Thyroid gland (tissue), 4 donors: Measurements from ENCODE around the gene PLAAT2. TPM values are rescaled to one million over a fixed set of nuclear protein-coding genes. Genes with fewer than 3 reads are reported as not detected.
"Not testable (repeated sequence)": the region's sequence is repeated elsewhere in the genome, so short reads cannot be mapped to it uniquely, and the experiment has no call there.

ENCODE experiments used
- DNase-seq, 2 donors: peaks; one replicate each; pipeline ENCODE4 v3.0.0-alpha.2; 2019
- H3K27ac ChIP-seq, 3 donors: fragments of 200-600 bp; sonication (generic); 1 replicate in 2 of 3; 2 replicates in 1 of 3; pipeline ENCODE4 v1.5.1; 2016 to 2019; ENCODE audit warnings: mild to moderate bottlenecking in 1 of 3, moderate library complexity in 1 of 3
- H3K27me3 ChIP-seq: fragments of 200-600 bp; sonication (generic); one replicate; pipeline ENCODE4 v1.5.1; 2019
- H3K36me3 ChIP-seq, 2 donors: fragments of 200-600 bp; sonication (generic); one replicate each; pipeline ENCODE4 v1.5.1; 2016 to 2019
- H3K4me1 ChIP-seq, 2 donors: fragments of 200-600 bp; sonication (generic); one replicate each; pipeline ENCODE4 v1.5.1; 2017 to 2019
- H3K4me3 ChIP-seq, 3 donors: fragments of 200-600 bp; sonication (generic); replicated peaks in 1 of 3; 1 replicate in 2 of 3; 2 replicates in 1 of 3; pipeline ENCODE4 v1.5.1; 2016; ENCODE audit warnings: mild to moderate bottlenecking in 1 of 3
- H3K9me3 ChIP-seq: fragments of 200-600 bp; sonication (generic); one replicate; pipeline ENCODE4 v1.5.1; 2017
- POLR2A ChIP-seq, 2 donors: fragments of 450-650 bp; IDR thresholded peaks; one replicate each; pipeline ENCODE4 v1.6.1; 2017; ENCODE audit warnings: antibody characterized with exemption in 2 of 2, mild to moderate bottlenecking in 2 of 2, moderate library complexity in 1 of 2
- WGBS, 2 donors: methylation state at CpG; one replicate each; pipeline ENCODE4 v1.1.5; 2017; 5-methylcytosine and 5-hydroxymethylcytosine counted together
- intact Hi-C: fragments of 100-400 bp; cut with DNase I; formaldehyde crosslinking; loops from one replicate; pipeline ENCODE4 v1.15.1; 2023
- total RNA-seq, 4 donors: library from RNA; depleted of rRNA; stranded (reverse); fragments of >200 nt; gene quantifications; one replicate each; pipeline ENCODE4 v1.2.3, GENCODE V29; 2016
- TF ChIP-seq, protein P1 (sequence below), 6 experiments: fragments of 200-600 bp in 3 of 6; fragments of 450-650 bp in 3 of 6; sonication (generic) in 3 of 6; IDR thresholded peaks; one replicate each; pipeline ENCODE4 v1.5.1; 2016 to 2019; ENCODE audit warnings: antibody characterized with exemption in 6 of 6, mild to moderate bottlenecking in 2 of 6, inconsistent platforms in 1 of 6, moderate library complexity in 1 of 6

PLAAT2 gene
- total RNA-seq, 4 donors from 2014 or later: 1.4 TPM; not detected in 3

DNA sequence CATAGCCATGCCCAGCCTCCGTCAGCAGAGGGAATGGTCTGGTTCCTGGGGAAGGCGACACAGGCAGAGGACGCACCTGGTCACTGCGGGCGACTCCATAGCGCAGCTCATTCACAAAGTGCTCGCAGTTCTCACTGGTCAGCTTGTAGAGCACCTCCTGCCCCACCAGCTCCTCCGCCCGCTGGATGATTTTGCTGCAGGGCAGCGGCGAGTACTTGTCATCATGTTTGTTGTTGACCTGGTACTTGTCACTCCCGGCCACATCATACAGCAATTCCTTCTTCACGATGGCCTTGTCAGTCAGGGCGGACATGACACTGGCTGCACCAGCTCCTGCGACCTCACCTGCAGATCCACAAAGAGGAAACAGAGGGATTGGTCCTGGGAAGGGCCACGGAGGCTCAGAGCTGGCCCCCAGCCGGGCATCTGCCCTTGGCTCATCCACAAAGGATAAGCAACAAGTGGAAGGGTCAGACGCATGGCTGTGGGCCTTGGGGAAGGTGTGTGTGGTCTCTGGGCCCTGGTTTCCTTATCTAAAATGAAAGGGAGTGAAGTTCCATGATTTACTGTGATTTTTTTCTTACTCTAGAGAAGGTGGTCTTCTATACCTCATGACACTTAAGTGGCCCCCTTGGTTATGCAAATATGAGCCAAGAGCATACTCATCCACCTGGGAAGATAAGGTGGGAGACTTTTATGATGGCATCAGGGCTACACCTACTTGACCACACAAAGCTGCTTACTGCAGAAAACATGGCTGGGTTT lies 27.0 kb upstream of the PLAAT2 start:
- H3K4me1 ChIP-seq: no peaks in the 10 kb centered on the region
- DNase-seq: no peak
- no peak for TF ChIP-seq POLR2A (IDR thresholded peaks at IDR 0.05)
- TF ChIP-seq, protein P1, sequence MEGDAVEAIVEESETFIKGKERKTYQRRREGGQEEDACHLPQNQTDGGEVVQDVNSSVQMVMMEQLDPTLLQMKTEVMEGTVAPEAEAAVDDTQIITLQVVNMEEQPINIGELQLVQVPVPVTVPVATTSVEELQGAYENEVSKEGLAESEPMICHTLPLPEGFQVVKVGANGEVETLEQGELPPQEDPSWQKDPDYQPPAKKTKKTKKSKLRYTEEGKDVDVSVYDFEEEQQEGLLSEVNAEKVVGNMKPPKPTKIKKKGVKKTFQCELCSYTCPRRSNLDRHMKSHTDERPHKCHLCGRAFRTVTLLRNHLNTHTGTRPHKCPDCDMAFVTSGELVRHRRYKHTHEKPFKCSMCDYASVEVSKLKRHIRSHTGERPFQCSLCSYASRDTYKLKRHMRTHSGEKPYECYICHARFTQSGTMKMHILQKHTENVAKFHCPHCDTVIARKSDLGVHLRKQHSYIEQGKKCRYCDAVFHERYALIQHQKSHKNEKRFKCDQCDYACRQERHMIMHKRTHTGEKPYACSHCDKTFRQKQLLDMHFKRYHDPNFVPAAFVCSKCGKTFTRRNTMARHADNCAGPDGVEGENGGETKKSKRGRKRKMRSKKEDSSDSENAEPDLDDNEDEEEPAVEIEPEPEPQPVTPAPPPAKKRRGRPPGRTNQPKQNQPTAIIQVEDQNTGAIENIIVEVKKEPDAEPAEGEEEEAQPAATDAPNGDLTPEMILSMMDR (IDR thresholded peaks at IDR 0.05): no peak
- 95 to 98% methylated on average over 15 to 18 of the region's 18 CpGs for WGBS, 2 donors
- H3K4me3 ChIP-seq: no peak overlapping the region
- H3K9me3 ChIP-seq: no peaks in the 10 kb centered on the region
- peaks cover 0 to 8% of the 10 kb centered on the region in 2 donors for H3K36me3 ChIP-seq
- H3K27me3 ChIP-seq: no peaks in the 10 kb centered on the region
- no peak overlapping the region for H3K27ac ChIP-seq
- intact Hi-C loops: no loop called here

DNA sequence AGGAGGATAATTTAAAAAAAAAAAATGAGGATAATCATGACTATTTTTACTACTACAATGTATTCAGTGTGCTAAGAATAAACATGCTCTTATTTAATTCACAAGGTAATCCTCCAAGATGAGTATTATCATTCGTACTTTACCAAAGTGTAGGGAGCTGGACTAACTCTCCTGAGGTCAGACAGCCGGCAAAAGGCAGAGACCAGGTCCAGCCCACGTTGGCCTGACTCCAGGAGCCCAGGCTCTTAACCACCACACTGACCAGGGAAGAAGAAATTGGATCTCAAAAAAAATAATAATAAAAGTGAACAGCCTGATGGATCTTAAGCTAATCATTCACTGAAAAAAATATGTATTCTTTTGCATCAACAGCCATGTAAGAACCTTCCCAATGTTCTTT lies 25.8 kb upstream of the PLAAT2 start:
- peaks cover 0 to 8% of the 10 kb centered on the region in 2 donors for H3K36me3 ChIP-seq
- no peak for TF ChIP-seq POLR2A (IDR thresholded peaks at IDR 0.05)
- TF ChIP-seq, protein P1 (IDR thresholded peaks at IDR 0.05): no peak

DNA sequence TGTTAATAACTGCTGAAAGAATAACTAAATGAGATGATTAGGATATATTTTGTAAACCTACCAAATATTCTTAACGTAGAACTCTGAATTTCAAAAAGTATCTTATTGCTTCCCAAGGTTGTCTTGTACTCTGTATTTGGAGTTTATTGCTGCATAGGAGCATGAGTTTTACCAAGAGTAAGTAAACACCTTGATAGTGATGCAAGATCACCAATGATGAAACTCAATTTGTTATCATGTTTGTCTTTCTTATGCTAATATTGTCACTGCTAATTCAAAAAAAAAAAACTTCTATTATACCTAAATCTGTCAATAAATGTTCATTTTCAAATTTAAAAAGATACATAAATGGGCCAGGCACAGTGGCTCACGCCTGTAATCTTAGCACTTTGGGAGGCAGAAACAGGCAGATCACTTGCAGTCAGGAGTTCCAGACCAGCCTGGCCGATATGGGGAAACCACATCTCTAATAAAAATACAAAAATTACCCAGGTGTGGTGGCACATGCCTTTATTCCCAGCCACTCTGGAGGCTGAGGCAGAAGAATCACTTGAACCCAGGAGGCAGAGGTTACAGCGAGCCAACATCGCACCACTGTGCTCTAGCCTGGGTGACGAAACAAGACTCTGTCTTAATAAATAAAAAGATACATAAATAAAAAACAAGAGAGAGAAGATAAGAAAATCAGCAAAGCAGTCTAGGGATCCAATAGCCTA lies 23.4 kb upstream of the PLAAT2 start:
- Histone ChIP-seq H3K36me3 (peaks cover 3 to 5% of the 10 kb centered on the region in 2 donors), H3K9me3 (no peaks in the 10 kb centered on the region), H3K4me1 (no peaks in the 10 kb centered on the region), H3K27me3 (no peaks in the 10 kb centered on the region), H3K27ac (peak overlapping the region in 1 of 3 donors; percentile 31), H3K4me3 (no peak overlapping the region)
- DNase-seq: no peak
- WGBS, 2 donors: 89 to 90% methylated on average over 6 of the region's 6 CpGs
- intact Hi-C loops: no loop called here
- no peak for TF ChIP-seq POLR2A (IDR thresholded peaks at IDR 0.05)
- TF ChIP-seq, protein P1 (IDR thresholded peaks at IDR 0.05): no peak

More for the DNA sequence above, 25.8 kb upstream of the PLAAT2 start:
- H3K27ac ChIP-seq: no peak overlapping the region
- WGBS, 2 donors: 12 to 26% methylated on average over 3 of the region's 3 CpGs
- H3K4me1 ChIP-seq: no peaks in the 10 kb centered on the region
- no peaks in the 10 kb centered on the region for H3K27me3 ChIP-seq
- no peaks in the 10 kb centered on the region for H3K9me3 ChIP-seq
- intact Hi-C loops: no loop called here
- no peak overlapping the region for H3K4me3 ChIP-seq
- DNase-seq: peak; percentile 86 to 87

DNA sequence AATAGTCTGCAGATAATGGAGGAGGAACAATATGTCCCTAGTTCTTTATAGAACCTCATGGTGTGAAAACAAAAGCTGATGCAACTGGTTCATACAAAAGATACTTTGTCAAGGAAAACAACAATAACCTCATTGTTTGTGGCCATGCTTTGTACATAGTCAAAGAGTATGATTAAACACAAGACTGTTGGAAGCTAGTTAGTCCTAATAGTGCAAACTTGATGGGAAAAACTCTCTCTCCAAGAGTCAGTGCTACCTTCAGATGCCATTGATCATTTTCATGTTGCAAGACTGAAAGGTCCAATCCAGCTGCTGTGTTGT lies 20.1 kb upstream of the PLAAT2 start:
- TF ChIP-seq, protein P1 (IDR thresholded peaks at IDR 0.05): no peak
- TF ChIP-seq POLR2A (IDR thresholded peaks at IDR 0.05): no peak
- no peak overlapping the region for H3K4me3 ChIP-seq
- H3K27ac ChIP-seq: no peak overlapping the region
- peaks cover 11 to 19% of the 10 kb centered on the region in 2 donors for H3K36me3 ChIP-seq
- no peaks in the 10 kb centered on the region for H3K4me1 ChIP-seq
- no peak for DNase-seq
- no peaks in the 10 kb centered on the region for H3K9me3 ChIP-seq
- intact Hi-C loops: no loop called here
- no peaks in the 10 kb centered on the region for H3K27me3 ChIP-seq

DNA sequence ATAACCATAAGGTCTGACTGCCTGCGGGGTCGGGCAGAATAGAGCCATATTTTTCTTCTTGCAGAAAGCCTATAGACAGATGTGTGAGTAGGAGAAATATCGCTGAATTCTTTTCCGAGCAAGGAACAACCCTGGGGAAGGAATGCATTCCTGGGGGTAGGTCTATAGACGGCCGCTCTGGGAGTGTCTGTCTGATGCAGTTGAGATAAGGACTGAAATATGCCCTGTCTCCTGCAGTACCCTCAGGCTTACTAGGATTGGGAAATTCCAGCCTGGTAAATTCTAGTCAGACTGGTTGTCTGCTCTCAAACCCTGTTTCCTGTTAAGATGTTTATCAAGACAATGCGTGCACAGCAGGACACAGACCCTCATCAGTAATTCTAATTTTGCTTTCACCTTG lies 18.0 kb upstream of the PLAAT2 start:
- 85 to 94% methylated on average over 7 of the region's 7 CpGs for WGBS, 2 donors
- DNase-seq, intact Hi-C loops: not testable (repeated sequence)

DNA sequence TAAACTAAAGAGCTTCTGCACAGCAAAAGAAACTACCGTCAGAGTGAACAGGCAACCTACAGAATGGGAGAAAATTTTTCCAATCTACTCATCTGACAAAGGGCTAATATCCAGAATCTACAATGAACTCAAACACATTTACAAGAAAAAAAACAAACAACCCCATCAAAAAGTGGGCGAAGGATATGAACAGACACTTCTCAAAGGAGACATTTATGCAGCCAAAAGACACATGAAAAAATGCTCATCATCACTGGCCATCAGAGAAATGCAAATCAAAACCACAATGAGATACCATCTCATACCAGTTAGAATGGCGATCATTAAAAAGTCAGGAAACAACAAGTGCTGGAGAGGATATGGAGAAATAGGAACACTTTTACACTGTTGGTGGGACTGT lies 15.7 kb upstream of the PLAAT2 start:
- H3K9me3 ChIP-seq, H3K27me3 ChIP-seq, H3K4me3 ChIP-seq, DNase-seq, intact Hi-C loops, H3K27ac ChIP-seq: not testable (repeated sequence)
- peaks cover 4 to 16% of the 10 kb centered on the region in 2 donors for H3K4me1 ChIP-seq
- WGBS, 2 donors: 93 to 98% methylated on average over 3 of the region's 3 CpGs
- H3K36me3 ChIP-seq: peaks cover 11 to 19% of the 10 kb centered on the region in 2 donors

More for the DNA sequence above, 18.0 kb upstream of the PLAAT2 start:
- H3K4me1 ChIP-seq, H3K4me3 ChIP-seq, H3K9me3 ChIP-seq, H3K27ac ChIP-seq, H3K27me3 ChIP-seq: not testable (repeated sequence)
- H3K36me3 ChIP-seq: peaks cover 11 to 19% of the 10 kb centered on the region in 2 donors
